ENCODE results near the gene KCNS1. TPM values are rescaled to one million over a fixed set of nuclear protein-coding genes. Genes with fewer than 3 reads are reported as not detected.

Gene KCNS1
- total RNA-seq, 1 experiment from 2014 or later: not detected

DNA sequence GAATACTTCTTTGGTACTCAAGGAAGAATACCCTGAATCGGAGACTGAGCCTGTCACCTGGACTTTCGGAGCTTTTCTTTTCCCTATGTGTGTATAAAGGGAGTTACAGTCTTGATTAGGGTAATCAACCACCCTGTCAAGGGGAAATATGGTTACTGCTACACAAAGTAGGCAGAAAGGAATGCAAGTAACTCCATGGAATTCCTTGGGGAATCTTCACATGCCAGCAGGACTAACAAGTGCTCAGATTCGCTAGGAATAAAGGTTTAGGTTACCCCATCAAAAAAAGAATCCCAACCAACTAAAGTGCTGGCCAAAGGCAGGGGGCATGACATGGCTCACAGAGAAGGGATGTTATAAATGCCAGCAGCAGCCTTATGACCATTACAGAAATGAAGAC, 10.4 kb downstream of the KCNS1 start:
- H3K36me3 ChIP-seq (ENCODE audit: control insufficient read depth in 1 of 2, insufficient read depth in 2 of 2, low read length in 2 of 2): no peaks in the 10 kb centered on the region
- no peak for DNase-seq (ENCODE audit: low read depth, low spot score)
- no peak overlapping the region for H3K4me2 ChIP-seq (ENCODE audit: low read length)
- POLR2A ChIA-PET: no interaction called here
- no peaks in the 10 kb centered on the region for H3K27me3 ChIP-seq (ENCODE audit: insufficient read depth, low read length)
- H3K4me3 ChIP-seq (replicated peaks in 1 of 2; ENCODE audit: low read depth in 1 of 2, low read length in 2 of 2): no peak overlapping the region
- no peaks in the 10 kb centered on the region for H3K9me3 ChIP-seq (ENCODE audit: control insufficient read depth in 1 of 2, insufficient read depth in 1 of 2, low read depth in 1 of 2, low read length in 2 of 2)
- no peaks in the 10 kb centered on the region for H4K20me1 ChIP-seq (ENCODE audit: insufficient read depth)
- TF ChIP-seq RAD21 (IDR thresholded peaks at IDR 0.05; ENCODE audit: low read depth): no peak
- TF ChIP-seq, protein P1, sequence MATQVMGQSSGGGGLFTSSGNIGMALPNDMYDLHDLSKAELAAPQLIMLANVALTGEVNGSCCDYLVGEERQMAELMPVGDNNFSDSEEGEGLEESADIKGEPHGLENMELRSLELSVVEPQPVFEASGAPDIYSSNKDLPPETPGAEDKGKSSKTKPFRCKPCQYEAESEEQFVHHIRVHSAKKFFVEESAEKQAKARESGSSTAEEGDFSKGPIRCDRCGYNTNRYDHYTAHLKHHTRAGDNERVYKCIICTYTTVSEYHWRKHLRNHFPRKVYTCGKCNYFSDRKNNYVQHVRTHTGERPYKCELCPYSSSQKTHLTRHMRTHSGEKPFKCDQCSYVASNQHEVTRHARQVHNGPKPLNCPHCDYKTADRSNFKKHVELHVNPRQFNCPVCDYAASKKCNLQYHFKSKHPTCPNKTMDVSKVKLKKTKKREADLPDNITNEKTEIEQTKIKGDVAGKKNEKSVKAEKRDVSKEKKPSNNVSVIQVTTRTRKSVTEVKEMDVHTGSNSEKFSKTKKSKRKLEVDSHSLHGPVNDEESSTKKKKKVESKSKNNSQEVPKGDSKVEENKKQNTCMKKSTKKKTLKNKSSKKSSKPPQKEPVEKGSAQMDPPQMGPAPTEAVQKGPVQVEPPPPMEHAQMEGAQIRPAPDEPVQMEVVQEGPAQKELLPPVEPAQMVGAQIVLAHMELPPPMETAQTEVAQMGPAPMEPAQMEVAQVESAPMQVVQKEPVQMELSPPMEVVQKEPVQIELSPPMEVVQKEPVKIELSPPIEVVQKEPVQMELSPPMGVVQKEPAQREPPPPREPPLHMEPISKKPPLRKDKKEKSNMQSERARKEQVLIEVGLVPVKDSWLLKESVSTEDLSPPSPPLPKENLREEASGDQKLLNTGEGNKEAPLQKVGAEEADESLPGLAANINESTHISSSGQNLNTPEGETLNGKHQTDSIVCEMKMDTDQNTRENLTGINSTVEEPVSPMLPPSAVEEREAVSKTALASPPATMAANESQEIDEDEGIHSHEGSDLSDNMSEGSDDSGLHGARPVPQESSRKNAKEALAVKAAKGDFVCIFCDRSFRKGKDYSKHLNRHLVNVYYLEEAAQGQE (IDR thresholded peaks at IDR 0.05; ENCODE audit: low read depth): no peak
- no peak for TF ChIP-seq POLR2A (IDR thresholded peaks at IDR 0.05; ENCODE audit: borderline replicate concordance, extremely low read depth, insufficient read depth, insufficient read length)
- no peak for TF ChIP-seq EGR1 (IDR thresholded peaks at IDR 0.05; ENCODE audit: low read depth)
- no peak for TF ChIP-seq CEBPB (IDR thresholded peaks at IDR 0.05; ENCODE audit: low read depth)
- TF ChIP-seq SRF (IDR thresholded peaks at IDR 0.05; ENCODE audit: low read depth): no peak
- no peak for TF ChIP-seq SIN3A (IDR thresholded peaks at IDR 0.05; ENCODE audit: low read depth)
- TF ChIP-seq, protein P2, sequence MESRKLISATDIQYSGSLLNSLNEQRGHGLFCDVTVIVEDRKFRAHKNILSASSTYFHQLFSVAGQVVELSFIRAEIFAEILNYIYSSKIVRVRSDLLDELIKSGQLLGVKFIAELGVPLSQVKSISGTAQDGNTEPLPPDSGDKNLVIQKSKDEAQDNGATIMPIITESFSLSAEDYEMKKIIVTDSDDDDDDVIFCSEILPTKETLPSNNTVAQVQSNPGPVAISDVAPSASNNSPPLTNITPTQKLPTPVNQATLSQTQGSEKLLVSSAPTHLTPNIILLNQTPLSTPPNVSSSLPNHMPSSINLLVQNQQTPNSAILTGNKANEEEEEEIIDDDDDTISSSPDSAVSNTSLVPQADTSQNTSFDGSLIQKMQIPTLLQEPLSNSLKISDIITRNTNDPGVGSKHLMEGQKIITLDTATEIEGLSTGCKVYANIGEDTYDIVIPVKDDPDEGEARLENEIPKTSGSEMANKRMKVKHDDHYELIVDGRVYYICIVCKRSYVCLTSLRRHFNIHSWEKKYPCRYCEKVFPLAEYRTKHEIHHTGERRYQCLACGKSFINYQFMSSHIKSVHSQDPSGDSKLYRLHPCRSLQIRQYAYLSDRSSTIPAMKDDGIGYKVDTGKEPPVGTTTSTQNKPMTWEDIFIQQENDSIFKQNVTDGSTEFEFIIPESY (IDR thresholded peaks at IDR 0.05; ENCODE audit: extremely low read depth, insufficient replicate concordance, low read length): no peak
- TF ChIP-seq CBX3 (IDR thresholded peaks at IDR 0.05; ENCODE audit: low read depth): no peak
- TF ChIP-seq ZNF274 (IDR thresholded peaks at IDR 0.05; ENCODE audit: low read depth, low read length): no peak
- no peak for TF ChIP-seq TCF7L2 (IDR thresholded peaks at IDR 0.05; ENCODE audit: borderline replicate concordance, extremely low read depth, insufficient read depth, insufficient read length)
- TF ChIP-seq, protein P3, sequence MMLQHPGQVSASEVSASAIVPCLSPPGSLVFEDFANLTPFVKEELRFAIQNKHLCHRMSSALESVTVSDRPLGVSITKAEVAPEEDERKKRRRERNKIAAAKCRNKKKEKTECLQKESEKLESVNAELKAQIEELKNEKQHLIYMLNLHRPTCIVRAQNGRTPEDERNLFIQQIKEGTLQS (IDR thresholded peaks at IDR 0.05): no peak
- TF ChIP-seq EZH2 (IDR thresholded peaks at IDR 0.05): no peak
- TF ChIP-seq FOSL1 (IDR thresholded peaks at IDR 0.05; ENCODE audit: low read depth): no peak
- TF ChIP-seq POLR2AphosphoS5 (IDR thresholded peaks at IDR 0.05; ENCODE audit: low read depth, low read length): no peak
- TF ChIP-seq YY1 (IDR thresholded peaks at IDR 0.05; ENCODE audit: extremely low read depth, insufficient replicate concordance, low read depth, low read length): no peak
- TF ChIP-seq ELF1 (IDR thresholded peaks at IDR 0.05; ENCODE audit: borderline replicate concordance, low read depth): no peak
- TF ChIP-seq ZFX (IDR thresholded peaks at IDR 0.05): no peak
- no peak overlapping the region for H3K27ac ChIP-seq (ENCODE audit: low read depth, low read length)
- intact Hi-C loops (cut with micrococcal nuclease): no loop called here
- BruUV-seq (replicated peaks): no TSS peak
- no peaks in the 10 kb centered on the region for H3K79me2 ChIP-seq (ENCODE audit: insufficient read depth, low read length)
- no peak overlapping the region for H2AFZ ChIP-seq (ENCODE audit: low read depth, low read length, poor library complexity, severe bottlenecking)
- ATAC-seq: no peak
- CTCF ChIA-PET: no interaction called here
- H3K4me1 ChIP-seq (ENCODE audit: control insufficient read depth in 1 of 2, insufficient read depth in 2 of 2, low read length in 2 of 2): no peaks in the 10 kb centered on the region
- H3K9ac ChIP-seq (ENCODE audit: low read length): no peak overlapping the region
- RAD21 ChIA-PET (ENCODE audit: low non-redundant PET in 1 of 2, low total read pairs in 2 of 2, uncharacterized antibody in 2 of 2, unreplicated experiment in 2 of 2): no interaction called here
- H3K9me2 ChIP-seq (ENCODE audit: insufficient read depth): no peaks in the 10 kb centered on the region

All from HCT116 (cell line).